H1 (cell line): ENCODE data around the gene GSTO1. TPM values are rescaled to one million over a fixed set of nuclear protein-coding genes. Genes with fewer than 3 reads are reported as not detected.

ENCODE experiments used
- CTCF ChIA-PET: fragments of 300-600 bp; sonication (Branson Sonifier 250); formaldehyde crosslinking; loops from one replicate; lab custom pipeline; 2021; ENCODE audit not compliant: partially characterized antibody; lab: Charles Lee
- POLR2A ChIA-PET: fragments of 300-600 bp; sonication (Branson Sonifier 250); formaldehyde crosslinking; loops from one replicate; lab custom pipeline; 2021; ENCODE audit warnings: inconsistent platforms; ENCODE audit not compliant: partially characterized antibody; lab: Charles Lee
- DNase-seq, 2 experiments: peaks; one replicate each; pipeline versions ENCODE4 v3.0.0 to v3.0.0-alpha.2; 2010 to 2022; ENCODE audit warnings: low spot score in 2 of 2, low read depth in 1 of 2, mixed read lengths in 1 of 2
- FAIRE-seq: peaks from 2 replicates; lab custom pipeline; 2011; peaks lifted over from hg19 to GRCh38; lab: Jason Lieb, UNC
- H2AFZ ChIP-seq: 2 replicates; pipeline ENCODE4 v1.8.1; 2012; ENCODE audit warnings: low read length, inconsistent platforms
- H2AK5ac ChIP-seq: 2 replicates; pipeline ENCODE4 v1.6.1; 2013; ENCODE audit warnings: low read depth, low read length
- H2BK120ac ChIP-seq: replicated peaks from 2 replicates; pipeline ENCODE3; 2013; ENCODE audit warnings: low read depth, low read length, inconsistent platforms
- H2BK12ac ChIP-seq: 2 replicates; pipeline ENCODE4 v1.6.1; 2013; ENCODE audit warnings: low read depth, low read length
- H2BK15ac ChIP-seq: 2 replicates; pipeline ENCODE4 v1.6.1; 2013; ENCODE audit warnings: low read length
- H2BK20ac ChIP-seq: 2 replicates; pipeline ENCODE4 v1.6.1; 2013; ENCODE audit warnings: low read length
- H2BK5ac ChIP-seq: 2 replicates; pipeline ENCODE4 v1.6.1; 2013; ENCODE audit warnings: low read depth, low read length
- H3K14ac ChIP-seq: 2 replicates; pipeline ENCODE4 v1.6.1; 2013; ENCODE audit warnings: inconsistent platforms; ENCODE audit not compliant: insufficient read length
- H3K18ac ChIP-seq: 2 replicates; pipeline ENCODE4 v1.6.1; 2013; ENCODE audit warnings: low read length; ENCODE audit errors: extremely low read depth
- H3K23ac ChIP-seq: 2 replicates; pipeline ENCODE4 v1.6.1; 2013; ENCODE audit warnings: inconsistent platforms; ENCODE audit not compliant: insufficient read length
- H3K23me2 ChIP-seq: 2 replicates; pipeline ENCODE4 v1.6.1; 2013; ENCODE audit warnings: low read depth, low read length
- H3K27ac ChIP-seq: 2 replicates; pipeline ENCODE4 v1.6.1; 2011; ENCODE audit warnings: low read depth, low read length, inconsistent platforms
- H3K27me3 ChIP-seq, 4 experiments: replicated peaks in 1 of 4; 1 replicate in 1 of 4; 2 replicates in 3 of 4; pipeline versions ENCODE4 v1.6.1 to v1.8.1; 2011 to 2013; ENCODE audit warnings: low read length in 3 of 4, mild to moderate bottlenecking in 3 of 4, inconsistent platforms in 2 of 4, mixed read lengths in 2 of 4, moderate library complexity in 1 of 4; ENCODE audit not compliant: control insufficient read depth in 3 of 4, insufficient read depth in 3 of 4; ENCODE audit errors: extremely low read depth in 1 of 4
- H3K36me3 ChIP-seq, 4 experiments: 2 replicates each; pipeline versions ENCODE4 v1.6.1 to v1.8.1; 2011 to 2013; ENCODE audit warnings: mild to moderate bottlenecking in 4 of 4, low read length in 3 of 4, moderate library complexity in 2 of 4, control low read depth in 1 of 4, inconsistent platforms in 1 of 4; ENCODE audit not compliant: insufficient read depth in 4 of 4, control insufficient read depth in 2 of 4
- H3K4ac ChIP-seq: replicated peaks from 2 replicates; pipeline ENCODE3; 2013; ENCODE audit warnings: low read length, low read depth, mixed read lengths, inconsistent platforms; ENCODE audit not compliant: insufficient read length
- H3K4me1 ChIP-seq, 4 experiments: replicated peaks in 1 of 4; 1 replicate in 1 of 4; 2 replicates in 3 of 4; pipeline versions ENCODE4 v1.6.1 to v1.8.1; 2011 to 2013; ENCODE audit warnings: low read length in 3 of 4, inconsistent platforms in 2 of 4, mixed read lengths in 1 of 4; ENCODE audit not compliant: insufficient read depth in 4 of 4, control insufficient read depth in 3 of 4
- H3K4me2 ChIP-seq, 2 experiments: 2 replicates each; pipeline versions ENCODE4 v1.6.1 to v1.8.1; 2011 to 2013; ENCODE audit warnings: low read depth in 2 of 2, low read length in 2 of 2, control low read depth in 1 of 2, inconsistent platforms in 1 of 2, mild to moderate bottlenecking in 1 of 2; ENCODE audit not compliant: insufficient read depth in 1 of 2
- H3K4me3 ChIP-seq, 4 experiments: fragments of 200-600, 300-600 bp in 1 of 4; sonication (generic), shearing (Covaris generic), sonication (Bioruptor Twin) in 1 of 4; 2 replicates each; pipeline versions ENCODE4 v1.5.1 to v1.8.1; 2011 to 2016; ENCODE audit warnings: low read length in 4 of 4, low read depth in 3 of 4, control low read depth in 2 of 4, inconsistent platforms in 2 of 4, mild to moderate bottlenecking in 2 of 4, mixed read lengths in 1 of 4, moderate library complexity in 1 of 4; ENCODE audit not compliant: insufficient read depth in 2 of 4; ENCODE audit errors: extremely low read depth in 1 of 4
- H3K56ac ChIP-seq: replicated peaks from 2 replicates; pipeline ENCODE3; 2013; ENCODE audit warnings: low read depth, mild to moderate bottlenecking, mixed read lengths, low read length, inconsistent platforms; ENCODE audit not compliant: insufficient read length
- H3K79me1 ChIP-seq: 2 replicates; pipeline ENCODE4 v1.6.1; 2013; ENCODE audit warnings: low read depth, low read length, control low read depth
- H3K79me2 ChIP-seq, 2 experiments: 2 replicates each; pipeline versions ENCODE4 v1.6.1 to v1.8.1; 2012 to 2013; ENCODE audit warnings: low read length in 2 of 2, mild to moderate bottlenecking in 2 of 2, inconsistent platforms in 1 of 2; ENCODE audit not compliant: insufficient read depth in 2 of 2, control insufficient read depth in 1 of 2
- H3K9ac ChIP-seq, 4 experiments: replicated peaks in 1 of 4; 1 replicate in 1 of 4; 2 replicates in 3 of 4; pipeline versions ENCODE4 v1.6.1 to v1.8.1; 2011 to 2013; ENCODE audit warnings: low read depth in 3 of 4, low read length in 3 of 4, control low read depth in 2 of 4, mild to moderate bottlenecking in 2 of 4, moderate library complexity in 2 of 4, inconsistent platforms in 1 of 4; ENCODE audit errors: extremely low read depth in 1 of 4
- H3K9me3 ChIP-seq, 2 experiments: 2 replicates each; pipeline versions ENCODE4 v1.6.1 to v1.8.1; 2012 to 2013; ENCODE audit warnings: mild to moderate bottlenecking in 2 of 2, moderate library complexity in 2 of 2, control low read depth in 1 of 2, inconsistent platforms in 1 of 2, low read depth in 1 of 2, low read length in 1 of 2, mixed read lengths in 1 of 2; ENCODE audit not compliant: insufficient read depth in 2 of 2
- H4K20me1 ChIP-seq, 2 experiments: replicated peaks in 1 of 2; 2 replicates each; pipeline versions ENCODE3 to v1.8.1; 2011 to 2013; ENCODE audit warnings: inconsistent platforms in 2 of 2, low read length in 2 of 2, mild to moderate bottlenecking in 1 of 2; ENCODE audit not compliant: insufficient read depth in 2 of 2, control insufficient read depth in 1 of 2
- H4K5ac ChIP-seq: 2 replicates; pipeline ENCODE4 v1.6.1; 2013; ENCODE audit warnings: low read length, low read depth, mixed read lengths, inconsistent platforms; ENCODE audit not compliant: insufficient read length
- H4K8ac ChIP-seq: 2 replicates; pipeline ENCODE4 v1.8.0; 2013; ENCODE audit warnings: mild to moderate bottlenecking, moderate library complexity, low read length, inconsistent platforms; ENCODE audit not compliant: insufficient read depth; ENCODE audit errors: extremely low read depth
- H4K91ac ChIP-seq: replicated peaks from 2 replicates; pipeline ENCODE3; 2013; ENCODE audit warnings: low read length, mixed read lengths, inconsistent platforms; ENCODE audit not compliant: insufficient read length
- GABPA ChIP-seq: IDR thresholded peaks from 2 replicates; pipeline ENCODE4 v1.6.1; 2011; ENCODE audit warnings: mild to moderate bottlenecking, low read length, moderate library complexity, borderline replicate concordance; ENCODE audit not compliant: insufficient read depth
- GTF2F1 ChIP-seq: IDR thresholded peaks from 2 replicates; pipeline ENCODE4 v1.6.1; 2012; ENCODE audit warnings: low read depth, low read length, improper control_type of control experiment, borderline replicate concordance
- SIX5 ChIP-seq: IDR thresholded peaks from 2 replicates; pipeline ENCODE4 v1.6.1; 2011; ENCODE audit warnings: mild to moderate bottlenecking, low read depth, low read length
- SP1 ChIP-seq: IDR thresholded peaks from 2 replicates; pipeline ENCODE4 v1.6.1; 2011; ENCODE audit warnings: low read depth, low read length
- WGBS, 2 experiments: shearing (Covaris generic) in 1 of 2; methylation state at CpG; one replicate each; pipeline versions ENCODE4 v1.1.6 to v1.1.7; 2013 to 2015; ENCODE audit warnings: low lambda C conversion rate in 2 of 2, mixed read lengths in 2 of 2, inconsistent platforms in 1 of 2, low coverage in 1 of 2, missing lambda C conversion rate in 1 of 2; ENCODE audit not compliant: insufficient replicate concordance in 2 of 2, insufficient coverage in 1 of 2, insufficient read length in 1 of 2; ENCODE audit errors: extremely low coverage in 1 of 2, missing lambda C conversion rate in 1 of 2; 5-methylcytosine and 5-hydroxymethylcytosine counted together
- polyA plus RNA-seq, 7 experiments: library from polyadenylated mRNA; depleted of rRNA in 3 of 7; stranded (reverse) in 5 of 7; unstranded in 2 of 7; fragments of >200 nt in 5 of 7; fragments of 200-250 nt in 2 of 7; gene quantifications; 1 replicate in 5 of 7; 2 replicates in 1 of 7; 4 replicates in 1 of 7; pipeline versions ENCODE4 v1.2.1 to v1.2.3, GENCODE V29; 2011 to 2013; ENCODE audit warnings: missing spikeins in 2 of 7, mixed read lengths in 2 of 7
- total RNA-seq: library from RNA; stranded (reverse); fragmentation: NEBNext Ultra II Directional; extraction: Animal tissue kit (Norgen Biotek cat#: 25700); gene quantifications from 2 replicates; pipeline ENCODE4 v1.2.1, GENCODE V29; 2021

The GSTO1 gene
- total and polyA plus RNA-seq, 2 of the 8 experiments (the other 6 are each of a cell fraction or from before 2014, with no cell fraction given) = 22.4 to 32.5 TPM

- no peaks in the 10 kb centered on the region for H3K79me1 ChIP-seq
- TF ChIP-seq GTF2F1 = no peak
- TF ChIP-seq SIX5 = no peak
- no peak for TF ChIP-seq SP1
- no peak for TF ChIP-seq GABPA
These were observed 21.5 kb downstream of the GSTO1 start for GRCh38 chr10:104276192-104276591.

More at GRCh38 chr10:104276192-104276591, 21.5 kb downstream of the GSTO1 start:
- 94% methylated on average over 1 of the region's 1 CpG; no CpG with 5 or more reads in 1 of the 2 experiments for WGBS, 2 experiments
- FAIRE-seq (no peak), DNase-seq (no peak)
- Histone ChIP-seq H2AFZ (no peak overlapping the region), H3K4me3 (no peak overlapping the region), H3K56ac (no peak overlapping the region), H4K8ac (no peak overlapping the region), H2AK5ac (no peak overlapping the region), H3K9me3 (no peaks in the 10 kb centered on the region), H4K91ac (no peak overlapping the region), H3K18ac (no peak overlapping the region), H3K9ac (no peak overlapping the region), H3K4ac (no peak overlapping the region), H3K79me2 (no peaks in the 10 kb centered on the region), H3K36me3 (peaks cover 0 to 2% (median 0%) of the 10 kb centered on the region in 4 experiments; a peak in 2 of 8 replicates), H4K5ac (no peak overlapping the region), H2BK20ac (no peak overlapping the region), H4K20me1 (no peaks in the 10 kb centered on the region), H2BK12ac (no peak overlapping the region), H3K4me2 (peak overlapping the region; percentile 19 to 59; a peak in 1 of 4 replicates), H3K23ac (no peak overlapping the region), H3K14ac (no peak overlapping the region), H3K23me2 (no peaks in the 10 kb centered on the region), H3K27me3 (peaks cover 0 to 7% (median 2%) of the 10 kb centered on the region in 4 experiments; a peak in 2 of 7 replicates), H3K4me1 (peaks cover 0 to 1% (median 0%) of the 10 kb centered on the region in 4 experiments; a peak in 2 of 7 replicates), H3K27ac (no peak overlapping the region), H2BK120ac (no peak overlapping the region), H2BK15ac (no peak overlapping the region), H2BK5ac (no peak overlapping the region)
- ChIA-PET CTCF (interaction anchor here (0.9 to 8.7 kb wide), 19 partner anchors 8 to 563 kb away, joined by 3 to 146 read pairs (median 8); partner anchors contain the start of genes CFAP58 and ITPRIP), POLR2A (interaction anchor here (0.5 to 3.4 kb wide), 8 partner anchors 9 to 53 kb away, joined by 3 to 20 read pairs (median 4); partner anchors contain the start of gene GSTO1)
